BLaER1 treated with 17β-estradiol and CSF1 and Interleukin-3, amounts not matched to agents 10 nM and 100 nM (cell line): ENCODE measurements around the gene LRRFIP2.

Source experiments
- H3K27ac ChIP-seq, 11 experiments: shearing (Covaris generic); formaldehyde crosslinking; 2 replicates each; pipeline ENCODE4 v1.8.1; 2022
- H3K27me3 ChIP-seq, 11 experiments: shearing (Covaris generic); formaldehyde crosslinking; 2 replicates each; pipeline ENCODE4 v1.8.1; 2022
- H3K36me3 ChIP-seq, 11 experiments: shearing (Covaris generic); formaldehyde crosslinking; 2 replicates each; pipeline ENCODE4 v1.8.1; 2022
- H3K4me1 ChIP-seq, 10 experiments: shearing (Covaris generic); formaldehyde crosslinking; 2 replicates each; pipeline ENCODE4 v1.8.1; 2022
- H3K4me2 ChIP-seq, 11 experiments: shearing (Covaris generic); formaldehyde crosslinking; 2 replicates each; pipeline ENCODE4 v1.8.1; 2022
- H3K4me3 ChIP-seq, 10 experiments: shearing (Covaris generic); formaldehyde crosslinking; 2 replicates each; pipeline ENCODE4 v1.8.1; 2022
- H3K9ac ChIP-seq, 11 experiments: shearing (Covaris generic); formaldehyde crosslinking; 2 replicates each; pipeline ENCODE4 v1.8.1; 2022
- H3K9me3 ChIP-seq, 11 experiments: shearing (Covaris generic); formaldehyde crosslinking; replicated peaks in 1 of 11; 2 replicates each; pipeline ENCODE4 v1.8.1; 2022
- H4K20me1 ChIP-seq, 11 experiments: shearing (Covaris generic); formaldehyde crosslinking; 2 replicates each; pipeline ENCODE4 v1.8.1; 2022
- Cebpa-rat ChIP-seq, 11 experiments: shearing (Covaris generic); IDR thresholded peaks; 2 replicates each; pipeline ENCODE4 v1.8.1; 2022

Gene LRRFIP2

DNA sequence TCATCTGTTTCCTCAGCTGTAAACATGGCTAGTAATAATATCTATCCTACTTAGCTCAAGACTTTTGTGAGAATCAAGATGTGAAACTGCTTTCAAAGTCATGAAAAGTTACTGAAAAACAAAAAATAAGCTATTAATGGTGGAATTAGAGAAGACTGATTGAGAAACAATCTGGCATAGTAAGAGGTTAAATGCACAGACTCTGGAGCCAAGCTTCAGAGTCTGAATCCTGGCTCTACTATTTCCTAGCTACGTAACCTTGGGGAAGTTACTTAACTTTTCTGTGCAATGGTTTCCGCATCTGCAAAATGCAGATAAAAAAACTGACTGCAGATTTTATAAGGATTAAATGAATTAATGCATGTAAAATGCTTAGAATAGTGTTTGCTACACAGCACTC, 28.8 kb downstream of the LRRFIP2 start:
- Histone ChIP-seq H3K9me3 (peaks cover 0 to 18% (median 7%) of the 10 kb centered on the region in 11 experiments; a peak in 7 of 22 replicates), H3K9ac (no peak overlapping the region), H3K4me1 (peaks cover 0 to 45% (median 3%) of the 10 kb centered on the region in 10 experiments; a peak in 9 of 20 replicates), H3K27me3 (no peaks in the 10 kb centered on the region), H3K4me3 (no peak overlapping the region), H3K27ac (peak overlapping the region in 2 of 11 experiments; percentile 23 to 38; a peak in 2 of 22 replicates), H3K36me3 (peaks cover 56 to 94% (median 81%) of the 10 kb centered on the region in 11 experiments), H4K20me1 (no peaks in the 10 kb centered on the region), H3K4me2 (no peak overlapping the region)
- no peak for TF ChIP-seq Cebpa-rat (IDR thresholded peaks at IDR 0.05)

DNA sequence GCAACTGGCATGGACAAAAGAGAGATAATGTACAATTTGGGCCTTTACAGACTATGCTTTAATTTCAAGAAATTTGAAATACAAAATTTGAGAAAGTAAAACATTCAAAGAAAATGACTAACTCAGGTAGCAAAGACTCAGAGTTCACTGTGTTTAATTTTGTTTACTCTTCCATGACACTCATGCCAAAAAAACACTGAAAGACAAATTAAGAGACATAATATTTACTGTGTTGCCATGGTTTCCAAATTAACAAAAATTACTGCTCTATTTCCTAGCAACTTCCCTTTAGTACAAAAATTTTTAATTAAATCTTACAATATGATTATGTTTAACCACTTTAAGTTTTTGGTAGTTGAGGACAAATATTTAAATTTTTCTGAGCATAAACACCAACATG, 29.6 kb downstream of the LRRFIP2 start:
- Histone ChIP-seq H3K27ac (peak overlapping the region in 1 of 11 experiments; percentile 38; a peak in 2 of 22 replicates), H3K36me3 (peaks cover 51 to 86% (median 76%) of the 10 kb centered on the region in 11 experiments), H3K9ac (no peak overlapping the region), H3K4me1 (peaks cover 0 to 49% (median 3%) of the 10 kb centered on the region in 10 experiments; a peak in 9 of 20 replicates), H4K20me1 (no peaks in the 10 kb centered on the region), H3K4me3 (no peak overlapping the region), H3K9me3 (peaks cover 0 to 18% (median 7%) of the 10 kb centered on the region in 11 experiments; a peak in 7 of 22 replicates), H3K27me3 (no peaks in the 10 kb centered on the region), H3K4me2 (no peak overlapping the region)
- no peak for TF ChIP-seq Cebpa-rat (IDR thresholded peaks at IDR 0.05)

DNA sequence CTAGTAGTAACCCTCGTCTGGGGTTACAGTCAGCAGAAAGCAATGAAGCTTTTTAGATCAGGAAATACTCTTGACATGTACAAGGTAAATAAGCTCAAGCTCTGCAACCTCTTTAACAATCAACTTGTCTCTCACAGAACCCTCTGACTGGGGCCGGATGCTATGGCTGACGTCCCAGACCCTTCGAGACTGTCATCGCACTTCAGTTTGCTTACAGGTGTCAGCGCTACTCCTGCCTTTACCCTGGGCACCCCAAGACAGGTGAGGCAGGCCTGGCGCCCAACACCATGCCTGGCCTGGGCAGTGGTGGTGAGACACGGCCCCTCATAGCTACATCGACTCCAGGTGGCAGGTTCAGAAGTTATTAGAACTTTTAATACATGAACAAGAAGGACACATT, 30.6 kb downstream of the LRRFIP2 start:
- no peak for TF ChIP-seq Cebpa-rat (IDR thresholded peaks at IDR 0.05)
- Histone ChIP-seq H4K20me1 (no peaks in the 10 kb centered on the region), H3K27ac (no peak overlapping the region; a peak in 1 of 22 replicates)

DNA sequence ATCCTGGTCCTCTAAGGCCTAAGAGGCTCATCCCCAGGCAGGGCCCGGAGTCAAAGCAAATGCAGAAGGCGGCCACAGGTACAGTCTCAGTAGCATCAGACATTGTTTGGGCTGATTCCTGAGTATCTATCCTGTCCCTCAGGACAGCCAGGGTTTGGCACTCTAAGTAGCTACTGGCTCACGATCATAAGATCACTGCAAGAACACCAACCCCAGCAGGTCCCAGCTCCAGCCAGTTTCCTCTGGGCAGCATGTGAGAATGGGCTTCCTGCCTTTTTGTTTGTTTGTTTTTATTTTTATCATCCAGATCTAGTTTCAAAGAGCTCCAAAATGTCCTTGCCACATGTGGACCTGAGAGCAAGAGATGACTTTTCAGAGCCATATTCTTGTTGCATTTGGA, 32.7 kb downstream of the LRRFIP2 start:
- Histone ChIP-seq H3K27me3 (no peaks in the 10 kb centered on the region), H3K4me3 (no peak overlapping the region), H3K9me3 (peaks cover 0 to 18% (median 6%) of the 10 kb centered on the region in 11 experiments; a peak in 6 of 22 replicates), H4K20me1 (no peaks in the 10 kb centered on the region; a peak in 1 of 22 replicates), H3K36me3 (peaks cover 36 to 55% (median 49%) of the 10 kb centered on the region in 11 experiments), H3K9ac (no peak overlapping the region), H3K4me2 (no peak overlapping the region), H3K4me1 (peaks cover 0 to 32% (median 0%) of the 10 kb centered on the region in 10 experiments; a peak in 4 of 20 replicates), H3K27ac (no peak overlapping the region)
- no peak for TF ChIP-seq Cebpa-rat (IDR thresholded peaks at IDR 0.05)

More for the DNA sequence above, 30.6 kb downstream of the LRRFIP2 start:
- no peak overlapping the region for H3K4me3 ChIP-seq
- H3K27me3 ChIP-seq: no peaks in the 10 kb centered on the region
- peaks cover 0 to 44% (median 3%) of the 10 kb centered on the region in 10 experiments; a peak in 9 of 20 replicates for H3K4me1 ChIP-seq
- peaks cover 48 to 76% (median 69%) of the 10 kb centered on the region in 11 experiments for H3K36me3 ChIP-seq
- H3K4me2 ChIP-seq: no peak overlapping the region
- peaks cover 0 to 18% (median 7%) of the 10 kb centered on the region in 11 experiments; a peak in 7 of 22 replicates for H3K9me3 ChIP-seq
- H3K9ac ChIP-seq: no peak overlapping the region

DNA sequence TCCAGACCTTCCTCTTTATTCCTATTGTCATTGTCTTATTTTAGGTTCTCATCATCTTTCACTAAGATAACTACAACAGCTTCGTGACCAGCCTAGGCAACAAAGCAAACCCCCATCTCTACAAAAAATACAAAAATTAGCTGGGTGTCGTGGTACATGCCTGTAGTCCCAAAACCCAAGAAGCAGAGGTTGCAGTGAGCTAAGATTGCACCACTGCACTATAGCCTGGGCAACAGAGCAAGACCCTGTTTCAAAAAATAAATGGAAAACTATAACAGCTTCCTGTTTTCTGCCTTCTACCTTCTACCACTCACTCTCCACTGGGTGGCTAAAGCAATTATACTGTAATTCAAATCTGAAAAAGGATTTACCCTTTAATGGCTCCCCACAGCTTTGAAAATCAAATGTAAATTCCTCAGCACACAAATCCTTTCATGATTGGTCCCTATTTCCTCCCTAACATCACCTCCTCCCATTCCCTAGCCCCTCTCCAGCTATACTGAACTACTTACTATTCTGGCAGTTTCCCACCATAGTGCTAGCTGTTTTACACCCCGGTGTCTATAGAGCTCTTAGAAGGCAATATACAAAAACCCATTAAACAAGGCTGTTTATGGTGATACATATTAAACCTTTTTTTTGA, 33.4 kb downstream of the LRRFIP2 start:
- peaks cover 30 to 48% (median 43%) of the 10 kb centered on the region in 11 experiments for H3K36me3 ChIP-seq
- H4K20me1 ChIP-seq: no peaks in the 10 kb centered on the region; a peak in 1 of 22 replicates
- H3K4me3 ChIP-seq: no peak overlapping the region
- H3K9me3 ChIP-seq: peaks cover 0 to 18% (median 6%) of the 10 kb centered on the region in 11 experiments; a peak in 6 of 22 replicates
- no peak overlapping the region for H3K4me2 ChIP-seq
- H3K27me3 ChIP-seq: no peaks in the 10 kb centered on the region
- H3K27ac ChIP-seq: no peak overlapping the region
- H3K4me1 ChIP-seq: peaks cover 0 to 26% (median 0%) of the 10 kb centered on the region in 10 experiments; a peak in 4 of 20 replicates
- no peak for TF ChIP-seq Cebpa-rat (IDR thresholded peaks at IDR 0.05)
- no peak overlapping the region for H3K9ac ChIP-seq

DNA sequence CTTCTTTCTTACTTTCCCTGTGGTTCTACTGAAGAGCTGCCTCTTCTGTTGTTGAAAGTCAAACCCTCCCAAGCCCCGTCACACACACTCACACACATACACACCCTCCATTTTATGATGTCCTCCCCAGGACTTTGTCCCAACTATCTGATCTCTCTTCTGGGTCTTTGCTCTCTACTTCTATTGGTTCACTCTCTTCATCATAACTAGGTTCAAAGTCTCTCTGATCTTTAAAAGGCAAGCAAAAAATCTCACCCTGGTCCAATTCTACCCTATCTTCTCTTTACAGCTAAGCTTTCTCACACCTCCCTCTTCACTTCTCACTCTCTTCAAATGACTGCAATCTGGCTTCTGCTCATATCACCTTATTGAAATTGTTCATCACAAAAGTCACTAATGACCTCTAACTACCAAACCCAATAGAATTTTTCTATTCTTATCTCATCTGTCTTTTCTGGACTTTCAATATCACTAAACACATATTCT, 34.8 kb downstream of the LRRFIP2 start:
- no peak for TF ChIP-seq Cebpa-rat (IDR thresholded peaks at IDR 0.05)
- no peak overlapping the region for H3K27ac ChIP-seq
- H3K9ac ChIP-seq: no peak overlapping the region
- no peak overlapping the region for H3K4me2 ChIP-seq
- H4K20me1 ChIP-seq: peaks cover 0 to 2% (median 0%) of the 10 kb centered on the region in 11 experiments; a peak in 1 of 22 replicates
- H3K36me3 ChIP-seq: peaks cover 30 to 39% (median 35%) of the 10 kb centered on the region in 11 experiments
- H3K4me3 ChIP-seq: no peak overlapping the region
- H3K4me1 ChIP-seq: peaks cover 0 to 18% (median 0%) of the 10 kb centered on the region in 10 experiments; a peak in 2 of 20 replicates
- no peaks in the 10 kb centered on the region for H3K27me3 ChIP-seq
- H3K9me3 ChIP-seq: peaks cover 0 to 18% (median 6%) of the 10 kb centered on the region in 11 experiments; a peak in 6 of 22 replicates

DNA sequence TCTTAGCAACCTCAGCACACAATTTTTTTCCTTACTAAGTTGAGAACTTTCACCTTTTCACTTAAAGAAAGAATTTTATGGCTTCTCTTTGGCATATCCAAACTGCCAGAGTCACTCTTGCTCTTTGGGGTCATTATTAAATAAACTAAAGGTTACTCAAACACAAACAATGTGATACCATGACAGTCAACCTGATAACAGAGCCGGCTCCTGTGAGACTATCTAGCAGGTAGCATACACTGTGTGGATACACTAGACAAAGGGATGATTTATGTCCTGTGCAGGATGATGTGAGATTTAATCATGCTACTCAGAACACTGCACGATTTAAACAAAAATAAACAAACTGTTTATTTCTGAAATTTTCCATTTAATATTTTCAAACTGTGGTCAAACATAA, 35.6 kb downstream of the LRRFIP2 start:
- Histone ChIP-seq H3K27ac (no peak overlapping the region), H3K36me3 (peaks cover 24 to 38% (median 31%) of the 10 kb centered on the region in 11 experiments), H3K9me3 (peaks cover 0 to 17% (median 6%) of the 10 kb centered on the region in 11 experiments; a peak in 6 of 22 replicates), H4K20me1 (peaks cover 0 to 2% (median 0%) of the 10 kb centered on the region in 11 experiments; a peak in 1 of 22 replicates), H3K9ac (no peak overlapping the region), H3K27me3 (no peaks in the 10 kb centered on the region), H3K4me2 (no peak overlapping the region), H3K4me1 (peaks cover 0 to 18% (median 0%) of the 10 kb centered on the region in 10 experiments; a peak in 2 of 20 replicates), H3K4me3 (no peak overlapping the region)
- TF ChIP-seq Cebpa-rat (IDR thresholded peaks at IDR 0.05): no peak

DNA sequence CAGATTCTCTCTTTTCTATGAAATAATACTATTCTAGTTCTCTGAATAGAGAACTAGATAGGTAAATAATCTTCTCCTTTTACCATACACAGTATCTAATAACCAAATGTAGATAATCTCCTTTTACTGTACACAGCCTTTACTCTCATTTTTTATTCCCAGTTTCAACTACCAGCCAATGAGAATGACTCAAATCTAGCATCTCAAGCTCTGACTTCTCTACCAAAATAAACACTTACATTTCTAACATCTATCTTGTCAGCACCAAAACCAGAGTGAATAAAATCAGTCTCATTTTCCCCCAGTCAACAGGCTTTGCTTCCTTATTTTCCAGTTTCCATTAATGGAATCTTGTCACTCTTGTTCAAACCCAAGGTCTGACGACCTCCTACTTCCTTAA, 36.9 kb downstream of the LRRFIP2 start:
- Histone ChIP-seq H4K20me1 (peaks cover 0 to 2% (median 0%) of the 10 kb centered on the region in 11 experiments; a peak in 2 of 22 replicates), H3K9me3 (peaks cover 0 to 5% (median 0%) of the 10 kb centered on the region in 11 experiments; a peak in 1 of 22 replicates), H3K27ac (no peak overlapping the region), H3K4me1 (peaks cover 0 to 18% (median 0%) of the 10 kb centered on the region in 10 experiments; a peak in 2 of 20 replicates), H3K27me3 (no peaks in the 10 kb centered on the region), H3K36me3 (peaks cover 11 to 26% (median 19%) of the 10 kb centered on the region in 11 experiments), H3K9ac (no peak overlapping the region), H3K4me2 (no peak overlapping the region), H3K4me3 (no peak overlapping the region)
- no peak for TF ChIP-seq Cebpa-rat (IDR thresholded peaks at IDR 0.05)

DNA sequence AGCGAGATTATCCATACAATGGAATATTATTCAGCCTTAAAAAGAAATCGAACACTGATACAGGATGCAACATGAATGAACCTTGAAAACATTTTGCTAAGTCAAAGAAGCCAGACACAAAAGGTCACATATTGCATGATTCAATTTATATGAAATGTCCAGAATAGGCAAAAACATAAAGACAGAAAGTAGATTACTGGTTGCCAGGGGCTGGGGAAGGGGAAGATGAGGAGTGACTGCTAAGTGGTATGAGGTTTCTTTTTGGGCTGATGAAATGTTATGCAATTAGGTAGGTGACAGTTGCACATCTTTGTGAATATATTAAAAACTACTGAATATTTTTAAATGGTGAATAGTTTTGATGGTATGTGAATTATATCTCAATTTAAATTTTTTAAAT, 38.3 kb downstream of the LRRFIP2 start:
- Histone ChIP-seq H4K20me1 (peaks cover 0 to 12% (median 0%) of the 10 kb centered on the region in 11 experiments; a peak in 3 of 22 replicates), H3K9me3 (no peaks in the 10 kb centered on the region), H3K27me3 (no peaks in the 10 kb centered on the region), H3K36me3 (peaks cover 0 to 12% (median 7%) of the 10 kb centered on the region in 11 experiments; a peak in 9 of 22 replicates), H3K4me1 (peaks cover 0 to 17% (median 0%) of the 10 kb centered on the region in 10 experiments; a peak in 3 of 20 replicates), H3K4me2 (no peak overlapping the region), H3K27ac (no peak overlapping the region), H3K9ac (no peak overlapping the region), H3K4me3 (no peak overlapping the region)
- no peak for TF ChIP-seq Cebpa-rat (IDR thresholded peaks at IDR 0.05)
